OCI-LY3 (cell line): ENCODE measurements around the gene ST7.

Experiments used
- H2AFZ ChIP-seq: fragments of 200-600, 300-600 bp; shearing (Covaris generic); 2 replicates; pipeline ENCODE4 v1.6.0; 2014; ENCODE audit warnings: antibody characterized with exemption, low read depth, low read length
- H3K27ac ChIP-seq: fragments of 200-600, 300-600 bp; sonication (generic); 2 replicates; pipeline ENCODE4 v1.5.1; 2014; ENCODE audit warnings: mild to moderate bottlenecking, low read length, moderate library complexity, mixed read lengths
- H3K27me3 ChIP-seq: fragments of 200-600, 300-600 bp; sonication (generic); 2 replicates; pipeline ENCODE4 v1.6.1; 2014; ENCODE audit warnings: low read depth, low read length, mixed read lengths
- H3K36me3 ChIP-seq: fragments of 200-600, 300-600 bp; sonication (generic); replicated peaks from 2 replicates; pipeline ENCODE3; 2014; ENCODE audit warnings: low read depth, low read length, mixed read lengths
- H3K4me1 ChIP-seq: fragments of 300-600, 200-600 bp; sonication (generic); 2 replicates; pipeline ENCODE4 v1.6.1; 2014; ENCODE audit warnings: low read length, mixed read lengths
- H3K4me2 ChIP-seq: fragments of 200-600, 300-600 bp; sonication (generic); 2 replicates; pipeline ENCODE4 v1.6.1; 2014; ENCODE audit warnings: low read length, mixed read lengths
- H3K4me3 ChIP-seq: fragments of 300-600, 200-600 bp; sonication (generic); 2 replicates; pipeline ENCODE4 v1.5.1; 2014; ENCODE audit warnings: antibody characterized with exemption, mild to moderate bottlenecking, low read length, moderate library complexity
- H3K79me2 ChIP-seq: fragments of 300-600, 200-600 bp; shearing (Covaris generic); 2 replicates; pipeline ENCODE4 v1.6.1; 2014; ENCODE audit warnings: mild to moderate bottlenecking, low read length, mixed read lengths
- H3K9ac ChIP-seq: fragments of 300-600, 200-600 bp; shearing (Covaris generic); 2 replicates; pipeline ENCODE4 v1.6.0; 2014; ENCODE audit warnings: mild to moderate bottlenecking, low read length, moderate library complexity
- H3K9me3 ChIP-seq: fragments of 200-600, 300-600 bp; shearing (Covaris generic); 2 replicates; pipeline ENCODE4 v1.6.1; 2014; ENCODE audit warnings: low read length, mixed read lengths; ENCODE audit not compliant: insufficient read depth
- H4K20me1 ChIP-seq: fragments of 200-600, 300-600 bp; sonication (generic); 2 replicates; pipeline ENCODE4 v1.6.1; 2016; ENCODE audit warnings: low read length, mixed read lengths; ENCODE audit not compliant: insufficient read depth
- CTCF ChIP-seq: fragments of 200-600, 300-600 bp; sonication (generic); IDR thresholded peaks from 2 replicates; pipeline ENCODE4 v1.5.1; 2014; ENCODE audit warnings: antibody characterized with exemption, low read length, low read depth
- EZH2phosphoT487 ChIP-seq: fragments of 200-600 bp; shearing (Covaris generic); IDR thresholded peaks from 2 replicates; pipeline ENCODE4 v1.6.1; 2018; ENCODE audit warnings: antibody characterized with exemption, mixed run types, low read depth

ST7 gene

GRCh38 chr7:116940689-116941370, 12.5 kb upstream of the ST7 start:
- no peaks in the 10 kb centered on the region for H4K20me1 ChIP-seq
- H3K79me2 ChIP-seq, result no peaks in the 10 kb centered on the region
- TF ChIP-seq EZH2phosphoT487 (no peak), CTCF (no peak)
- H3K4me2 ChIP-seq, result no peak overlapping the region
- H3K9ac ChIP-seq, result no peak overlapping the region
- no peak overlapping the region for H3K27ac ChIP-seq
- H3K36me3 ChIP-seq, result no peaks in the 10 kb centered on the region
- no peak overlapping the region for H2AFZ ChIP-seq
- no peak overlapping the region for H3K4me3 ChIP-seq
- H3K9me3 ChIP-seq, result no peaks in the 10 kb centered on the region
- peaks cover 22% of the 10 kb centered on the region for H3K27me3 ChIP-seq
- H3K4me1 ChIP-seq, result peaks cover 15% of the 10 kb centered on the region

- Histone ChIP-seq H3K4me1 (peaks cover 15% of the 10 kb centered on the region), H4K20me1 (no peaks in the 10 kb centered on the region), H3K9me3 (no peaks in the 10 kb centered on the region), H3K36me3 (no peaks in the 10 kb centered on the region), H3K4me2 (no peak overlapping the region), H3K4me3 (no peak overlapping the region), H3K79me2 (no peaks in the 10 kb centered on the region), H2AFZ (no peak overlapping the region), H3K27ac (no peak overlapping the region), H3K27me3 (peaks cover 8% of the 10 kb centered on the region; the same call in 1 of the 2 replicates), H3K9ac (no peak overlapping the region)
- TF ChIP-seq CTCF (no peak), EZH2phosphoT487 (no peak)
Observed at GRCh38 chr7:116942504-116942903, 10.8 kb upstream of the ST7 start.

GRCh38 chr7:116948934-116949333, 4.4 kb upstream of the ST7 start:
- H3K27me3 ChIP-seq, result 0 out of 2 replicates have a peak, but pooled peaks cover 4% of the 10 kb centered on the region
- H3K27ac ChIP-seq, result no peak overlapping the region
- TF ChIP-seq CTCF (no peak), EZH2phosphoT487 (no peak)
- H3K9me3 ChIP-seq, result no peaks in the 10 kb centered on the region
- H3K4me3 ChIP-seq, result no peak overlapping the region
- no peaks in the 10 kb centered on the region for H3K36me3 ChIP-seq
- peaks cover 12% of the 10 kb centered on the region for H3K4me1 ChIP-seq
- H4K20me1 ChIP-seq, result no peaks in the 10 kb centered on the region
- H3K79me2 ChIP-seq, result peaks cover 6% of the 10 kb centered on the region
- H2AFZ ChIP-seq, result no peak overlapping the region
- no peak overlapping the region for H3K9ac ChIP-seq
- no peak overlapping the region for H3K4me2 ChIP-seq

GRCh38 chr7:116949941-116950801, 3.1 kb upstream of the ST7 start:
- H4K20me1 ChIP-seq, result no peaks in the 10 kb centered on the region
- peaks cover 14% of the 10 kb centered on the region for H3K4me1 ChIP-seq
- H3K27me3 ChIP-seq, result 0 out of 2 replicates have a peak, but pooled peaks cover 4% of the 10 kb centered on the region
- TF ChIP-seq CTCF, result no peak
- no peak for TF ChIP-seq EZH2phosphoT487
- H3K79me2 ChIP-seq, result peaks cover 18% of the 10 kb centered on the region
- no peak overlapping the region for H3K27ac ChIP-seq
- H3K36me3 ChIP-seq, result no peaks in the 10 kb centered on the region
- H3K9ac ChIP-seq, result no peak overlapping the region
- no peak overlapping the region for H2AFZ ChIP-seq
- no peak overlapping the region for H3K4me3 ChIP-seq
- no peak overlapping the region for H3K4me2 ChIP-seq
- H3K9me3 ChIP-seq, result no peaks in the 10 kb centered on the region
